GM21576 (cell line): ENCODE data around the gene EFNA3.

Experiments used
- ATAC-seq: cut with Tn5 transposase; IDR thresholded peaks from one replicate; pipeline ENCODE4 v1.9.1; 2021; ENCODE audit warnings: mild to moderate bottlenecking, moderate library complexity; ENCODE audit not compliant: unreplicated experiment

Gene EFNA3

GRCh38 chr1:155078469-155079209 lies at the start of gene EFNA3:
Gene EFNA3 (plus strand): TSS chr1:155078837. CDS start chr1:155078942, 105 bp downstream.
- no peak for ATAC-seq

GRCh38 chr1:155029513-155030242 lies 49.0 kb upstream of the EFNA3 start:
- no peak for ATAC-seq

GRCh38 chr1:155030243-155030795 lies 48.3 kb upstream of the EFNA3 start:
- no peak for ATAC-seq

GRCh38 chr1:155030899-155031298 lies 47.7 kb upstream of the EFNA3 start:
- ATAC-seq: no peak

GRCh38 chr1:155032886-155033285 lies 45.8 kb upstream of the EFNA3 start:
- ATAC-seq: no peak

GRCh38 chr1:155033524-155033923 lies 45.1 kb upstream of the EFNA3 start, which contains the start of the genes DCST1 and DCST2:
Gene DCST1 (plus strand): TSS chr1:155033824. CDS start chr1:155034037, 213 bp downstream.
Gene DCST2 (minus strand): TSS chr1:155033781. CDS start chr1:155033701, 80 bp downstream.
- no peak for ATAC-seq

GRCh38 chr1:155034318-155035208 lies 44.1 kb upstream of the EFNA3 start:
- ATAC-seq: no peak

GRCh38 chr1:155035936-155036335 lies 42.7 kb upstream of the EFNA3 start:
- ATAC-seq: no peak

GRCh38 chr1:155037043-155037442 lies 41.6 kb upstream of the EFNA3 start:
- ATAC-seq: no peak

GRCh38 chr1:155037851-155038441 lies 40.7 kb upstream of the EFNA3 start:
- ATAC-seq: no peak

GRCh38 chr1:155038602-155039307 lies 39.9 kb upstream of the EFNA3 start:
- no peak for ATAC-seq

GRCh38 chr1:155039308-155039669 lies 39.3 kb upstream of the EFNA3 start:
- ATAC-seq: no peak

GRCh38 chr1:155040358-155041093 lies 38.1 kb upstream of the EFNA3 start:
- no peak for ATAC-seq

- no peak for ATAC-seq
Observed at GRCh38 chr1:155042789-155043188, 35.8 kb upstream of the EFNA3 start.

GRCh38 chr1:155043301-155043702 lies 35.3 kb upstream of the EFNA3 start:
- no peak for ATAC-seq

- no peak for ATAC-seq
Observed at GRCh38 chr1:155043793-155044192, 34.8 kb upstream of the EFNA3 start.

GRCh38 chr1:155044365-155044764 lies 34.3 kb upstream of the EFNA3 start:
- ATAC-seq: no peak

GRCh38 chr1:155044812-155045657 lies 33.6 kb upstream of the EFNA3 start:
- no peak for ATAC-seq
